HCT116 (cell line): ENCODE data around the gene A2M. TPM values are rescaled to one million over a fixed set of nuclear protein-coding genes. Genes with fewer than 3 reads are reported as not detected.

Experiments used
- ATAC-seq: fragments of 200-7000 bp; cut with Tn5 transposase; 2 replicates; pipeline ENCODE4 v1.9.1; 2020; ENCODE audit warnings: mild to moderate bottlenecking, moderate library complexity
- BruUV-seq: library from RNA; stranded (reverse); fragments of 400-500 nt; replicated peaks from 2 replicates; lab custom pipeline; 2021; lab: Mats Ljungman, UMichigan
- CTCF ChIA-PET: fragments of 300-600 bp; sonication (Branson Sonifier 250); formaldehyde crosslinking; loops from one replicate; lab custom pipeline; 2021; ENCODE audit warnings: antibody characterized with exemption; lab: Charles Lee
- POLR2A ChIA-PET: fragments of 300-600, 350-600 bp; sonication (Branson Sonifier 250); formaldehyde crosslinking; loops from one replicate; lab custom pipeline; 2021; ENCODE audit warnings: antibody characterized with exemption; lab: Charles Lee
- RAD21 ChIA-PET, 2 experiments: fragments of 300-600 bp; sonication (Branson Sonifier 250); formaldehyde crosslinking; loops; one replicate each; lab custom pipeline; 2023; ENCODE audit warnings: low total read pairs in 2 of 2; ENCODE audit not compliant: uncharacterized antibody in 2 of 2, unreplicated experiment in 2 of 2, low non-redundant PET in 1 of 2; lab: Charles Lee
- DNase-seq: peaks from one replicate; pipeline ENCODE4 v3.0.0-alpha.2; 2010; ENCODE audit warnings: low read depth, low spot score
- H2AFZ ChIP-seq: fragments of 200-600 bp; shearing (Covaris generic), sonication (generic); 2 replicates; pipeline ENCODE4 v1.6.1; 2017; ENCODE audit warnings: low read depth, mixed run types, mixed read lengths, antibody characterized with exemption, low read length; ENCODE audit not compliant: poor library complexity, severe bottlenecking
- H3K27ac ChIP-seq: 2 replicates; pipeline ENCODE4 v1.5.1; 2012; ENCODE audit warnings: low read depth, low read length
- H3K27me3 ChIP-seq: fragments of 200-600 bp; sonication (generic); 2 replicates; pipeline ENCODE4 v1.6.1; 2016; ENCODE audit warnings: mixed run types, low read length, mixed read lengths; ENCODE audit not compliant: insufficient read depth
- H3K36me3 ChIP-seq, 2 experiments: fragments of 200-500 bp in 1 of 2; fragments of 200-600 bp in 1 of 2; sonication (Bioruptor generic) in 1 of 2; sonication (generic) in 1 of 2; 2 replicates each; pipeline versions ENCODE4 v1.5.1 to v1.6.1; 2014 to 2016; ENCODE audit warnings: low read length in 2 of 2, inconsistent platforms in 1 of 2, mixed read lengths in 1 of 2, mixed run types in 1 of 2; ENCODE audit not compliant: insufficient read depth in 2 of 2, control insufficient read depth in 1 of 2
- H3K4me1 ChIP-seq, 2 experiments: fragments of 200-600 bp in 1 of 2; sonication (generic) in 1 of 2; 2 replicates each; pipeline versions ENCODE4 v1.5.1 to v1.6.1; 2012 to 2017; ENCODE audit warnings: low read length in 2 of 2, inconsistent platforms in 1 of 2, mild to moderate bottlenecking in 1 of 2, mixed read lengths in 1 of 2, mixed run types in 1 of 2, moderate library complexity in 1 of 2; ENCODE audit not compliant: insufficient read depth in 2 of 2, control insufficient read depth in 1 of 2
- H3K4me2 ChIP-seq: fragments of 200-600 bp; sonication (generic); 2 replicates; pipeline ENCODE4 v1.6.1; 2017; ENCODE audit warnings: mixed run types, low read length, mixed read lengths
- H3K4me3 ChIP-seq, 2 experiments: fragments of 200-600 bp in 1 of 2; sonication (generic) in 1 of 2; replicated peaks in 1 of 2; 2 replicates each; pipeline ENCODE4 v1.5.1; 2011 to 2016; ENCODE audit warnings: low read length in 2 of 2, control low read depth in 1 of 2, low read depth in 1 of 2, mild to moderate bottlenecking in 1 of 2, mixed read lengths in 1 of 2, mixed run types in 1 of 2
- H3K79me2 ChIP-seq: fragments of 200-600 bp; sonication (generic); 2 replicates; pipeline ENCODE4 v1.6.1; 2017; ENCODE audit warnings: mild to moderate bottlenecking, mixed run types, low read length, moderate library complexity, mixed read lengths; ENCODE audit not compliant: insufficient read depth
- H3K9ac ChIP-seq: fragments of 200-600 bp; sonication (generic); 2 replicates; pipeline ENCODE4 v1.6.1; 2016; ENCODE audit warnings: low read length, mixed read lengths
- H3K9me2 ChIP-seq: fragments of 200-600 bp; sonication (generic), shearing (Covaris generic); 2 replicates; pipeline ENCODE4 v1.6.1; 2017; ENCODE audit warnings: mixed run types, mild to moderate bottlenecking, moderate library complexity; ENCODE audit not compliant: insufficient read depth
- H3K9me3 ChIP-seq, 2 experiments: fragments of 200-500 bp in 1 of 2; fragments of 200-600 bp in 1 of 2; sonication (Bioruptor generic) in 1 of 2; sonication (generic) in 1 of 2; 2 replicates each; pipeline ENCODE4 v1.6.1; 2014 to 2017; ENCODE audit warnings: low read length in 2 of 2, mixed read lengths in 2 of 2, inconsistent platforms in 1 of 2, low read depth in 1 of 2, mild to moderate bottlenecking in 1 of 2, mixed run types in 1 of 2, moderate library complexity in 1 of 2; ENCODE audit not compliant: control insufficient read depth in 1 of 2, insufficient read depth in 1 of 2
- H4K20me1 ChIP-seq: fragments of 200-600 bp; sonication (generic), shearing (Covaris generic); 2 replicates; pipeline ENCODE4 v1.6.1; 2017; ENCODE audit warnings: mixed run types, mild to moderate bottlenecking, moderate library complexity; ENCODE audit not compliant: insufficient read depth
- CTCF ChIP-seq, 3 experiments: fragments of 200-600 bp in 1 of 3; sonication (generic) in 1 of 3; IDR thresholded peaks in 2 of 3; conservative IDR thresholded peaks in 1 of 3; 2 replicates each; pipeline ENCODE4 v1.5.1; 2012 to 2017; ENCODE audit warnings: low read depth in 2 of 3, low read length in 2 of 3, antibody characterized with exemption in 1 of 3, borderline replicate concordance in 1 of 3, control low read depth in 1 of 3, mild to moderate bottlenecking in 1 of 3, mixed read lengths in 1 of 3, mixed run types in 1 of 3, moderate library complexity in 1 of 3; ENCODE audit not compliant: insufficient read depth in 1 of 3
- EGR1 ChIP-seq: IDR thresholded peaks from 2 replicates; pipeline ENCODE4 v1.6.1; 2012; ENCODE audit warnings: low read depth
- EZH2 ChIP-seq: fragments of 200-600 bp; sonication (generic); IDR thresholded peaks from 2 replicates; pipeline ENCODE4 v1.6.1; 2017; ENCODE audit warnings: antibody characterized with exemption, mixed run types
- EZH2phosphoT487 ChIP-seq: fragments of 200-600 bp; IDR thresholded peaks from 2 replicates; pipeline ENCODE4 v1.6.1; 2018; ENCODE audit warnings: antibody characterized with exemption, borderline replicate concordance
- JUND ChIP-seq: IDR thresholded peaks from 2 replicates; pipeline ENCODE4 v1.6.1; 2012
- RAD21 ChIP-seq: IDR thresholded peaks from 2 replicates; pipeline ENCODE4 v1.6.1; 2012; ENCODE audit warnings: low read depth, mild to moderate bottlenecking
- SIN3A ChIP-seq: IDR thresholded peaks from 2 replicates; pipeline ENCODE4 v1.6.1; 2012; ENCODE audit warnings: low read depth
- SP1 ChIP-seq: IDR thresholded peaks from 2 replicates; pipeline ENCODE4 v1.6.1; 2012; ENCODE audit warnings: low read depth
- TCF7L2 ChIP-seq: IDR thresholded peaks from 2 replicates; pipeline ENCODE4 v1.7.0; 2011; ENCODE audit warnings: borderline replicate concordance, inconsistent platforms; ENCODE audit not compliant: insufficient read depth, insufficient read length; ENCODE audit errors: extremely low read depth
- ZBTB33 ChIP-seq: IDR thresholded peaks from 2 replicates; pipeline ENCODE4 v1.6.1; 2011; ENCODE audit warnings: mild to moderate bottlenecking, low read length, moderate library complexity; ENCODE audit not compliant: insufficient replicate concordance; ENCODE audit errors: extremely low read depth
- intact Hi-C: fragments of 100-400 bp; cut with micrococcal nuclease; formaldehyde crosslinking; loops from 2 replicates; pipeline ENCODE4 v1.10.0; 2022
- total RNA-seq: library from RNA; stranded (reverse); gene quantifications from one replicate; pipeline ENCODE4 v1.2.1, GENCODE V29; 2021; ENCODE audit not compliant: unreplicated experiment

A2M gene
- total RNA-seq, 1 experiment from 2014 or later, result 3.0 TPM

GRCh38 chr12:9107542-9107873, 8.2 kb downstream of the A2M start:
- no peaks in the 10 kb centered on the region for H3K79me2 ChIP-seq
- H3K27ac ChIP-seq, result no peak overlapping the region
- H3K36me3 ChIP-seq, result no peaks in the 10 kb centered on the region
- RAD21 ChIA-PET, result no interaction called here
- no peak overlapping the region for H3K4me2 ChIP-seq
- no peaks in the 10 kb centered on the region for H3K9me3 ChIP-seq
- POLR2A ChIA-PET, result no interaction called here
- BruUV-seq, result no TSS peak
- CTCF ChIA-PET, result no interaction called here
- H3K9me2 ChIP-seq, result no peaks in the 10 kb centered on the region
- peaks cover 2% of the 10 kb centered on the region; the same call in 1 of the 2 replicates for H3K27me3 ChIP-seq
- TF ChIP-seq SP1, result no peak
- TF ChIP-seq SIN3A, result no peak
- TF ChIP-seq EZH2phosphoT487, result no peak
- TF ChIP-seq CTCF (IDR thresholded peaks at IDR 0.05 in 2 of 3, conservative IDR thresholded peaks at IDR 0.05 in 1 of 3; ENCODE audit: borderline replicate concordance in 1 of 3, insufficient read depth in 1 of 3, low read depth in 2 of 3, low read length in 2 of 3), result no peak
- TF ChIP-seq EGR1, result no peak
- TF ChIP-seq EZH2, result no peak
- intact Hi-C loops, result no loop called here
- no peak for ATAC-seq
- no peaks in the 10 kb centered on the region for H4K20me1 ChIP-seq
- DNase-seq, result no peak
- H3K4me1 ChIP-seq, result no peaks in the 10 kb centered on the region
- no peak overlapping the region for H2AFZ ChIP-seq
- no peak overlapping the region for H3K4me3 ChIP-seq
- H3K9ac ChIP-seq, result no peak overlapping the region

GRCh38 chr12:9106610-9107541, 8.8 kb downstream of the A2M start:
- CTCF ChIA-PET, result no interaction called here
- RAD21 ChIA-PET, result no interaction called here
- Histone ChIP-seq H3K9me2 (no peaks in the 10 kb centered on the region), H3K27ac (no peak overlapping the region), H3K9ac (no peak overlapping the region), H3K36me3 (no peaks in the 10 kb centered on the region), H3K4me3 (no peak overlapping the region), H3K79me2 (no peaks in the 10 kb centered on the region), H3K9me3 (no peaks in the 10 kb centered on the region), H3K4me2 (no peak overlapping the region), H2AFZ (no peak overlapping the region), H4K20me1 (no peaks in the 10 kb centered on the region), H3K27me3 (0 out of 2 replicates have a peak, but pooled peaks cover 2% of the 10 kb centered on the region), H3K4me1 (no peaks in the 10 kb centered on the region)
- no peak for ATAC-seq
- BruUV-seq, result no TSS peak
- DNase-seq, result no peak
- intact Hi-C loops, result no loop called here
- TF ChIP-seq RAD21, result no peak
- no peak for TF ChIP-seq SP1
- no peak for TF ChIP-seq JUND
- no peak for TF ChIP-seq ZBTB33
- no peak for TF ChIP-seq TCF7L2
- POLR2A ChIA-PET, result no interaction called here
